ENCODE results near the gene PRCD. TPM values are rescaled to one million over a fixed set of nuclear protein-coding genes. Genes with fewer than 3 reads are reported as not detected.

PRCD gene
- total and polyA plus RNA-seq, 2 donors from 2014 or later, result 2.2 TPM; not detected in 1

DNA sequence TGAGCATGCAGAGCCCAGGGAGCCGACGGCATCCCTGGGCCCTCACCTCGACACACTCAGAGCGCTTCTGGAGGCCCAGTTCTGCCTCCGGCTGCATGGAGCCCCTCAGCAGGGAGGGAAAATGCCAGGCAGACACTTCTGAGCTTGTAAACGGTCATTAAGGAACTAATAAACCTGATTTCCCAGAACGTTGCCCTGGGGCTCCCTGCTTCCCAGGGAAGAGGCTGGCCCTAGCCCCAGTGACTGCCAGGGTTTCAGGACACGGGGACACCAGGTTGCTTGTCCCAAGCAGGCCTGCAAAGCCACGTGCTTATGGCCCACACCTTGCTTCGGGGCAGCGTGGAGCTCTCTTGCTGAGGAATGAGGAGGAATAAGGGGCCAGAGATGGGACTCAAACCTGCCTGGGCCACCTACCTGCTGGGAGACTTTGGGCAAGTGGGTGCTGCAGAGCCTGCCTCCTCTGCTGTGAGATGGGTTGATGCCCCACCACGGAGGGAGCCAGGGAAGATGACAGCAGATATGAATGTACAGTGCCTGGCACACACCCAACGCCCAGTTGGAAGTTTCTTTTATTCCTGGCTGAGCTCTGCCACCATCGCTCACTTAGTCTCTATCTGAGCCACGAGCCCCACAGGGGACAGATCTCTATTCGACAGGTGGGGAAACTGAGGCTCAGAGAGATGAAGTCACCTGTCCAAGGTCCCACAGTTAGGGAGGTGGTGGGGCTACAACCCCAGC is 44.0 kb upstream of the PRCD start:
- Histone ChIP-seq H3K9me3 (ENCODE audit: control insufficient read depth in 2 of 3, insufficient read depth in 1 of 3, low read length in 3 of 3) (no peaks in the 10 kb centered on the region), H3K27me3 (ENCODE audit: control insufficient read depth, insufficient read depth, low read length) (no peaks in the 10 kb centered on the region), H3K4me3 (ENCODE audit: low read length in 3 of 3) (no peak overlapping the region), H3K4me1 (ENCODE audit: control insufficient read depth in 2 of 3, insufficient read depth in 2 of 3, low read depth in 1 of 3, low read length in 3 of 3) (peaks cover 0 to 45% (median 24%) of the 10 kb centered on the region in 3 donors), H3K9ac (ENCODE audit: low read length in 3 of 3) (no peak overlapping the region), H3K27ac (ENCODE audit: low read depth in 2 of 2, low read length in 2 of 2) (no peak overlapping the region), H3K36me3 (ENCODE audit: control insufficient read depth in 2 of 3, insufficient read depth in 3 of 3, low read length in 3 of 3) (no peaks in the 10 kb centered on the region)
- FAIRE-seq, result no peak
- DNase-seq, result no peak
- TF ChIP-seq, protein P1, sequence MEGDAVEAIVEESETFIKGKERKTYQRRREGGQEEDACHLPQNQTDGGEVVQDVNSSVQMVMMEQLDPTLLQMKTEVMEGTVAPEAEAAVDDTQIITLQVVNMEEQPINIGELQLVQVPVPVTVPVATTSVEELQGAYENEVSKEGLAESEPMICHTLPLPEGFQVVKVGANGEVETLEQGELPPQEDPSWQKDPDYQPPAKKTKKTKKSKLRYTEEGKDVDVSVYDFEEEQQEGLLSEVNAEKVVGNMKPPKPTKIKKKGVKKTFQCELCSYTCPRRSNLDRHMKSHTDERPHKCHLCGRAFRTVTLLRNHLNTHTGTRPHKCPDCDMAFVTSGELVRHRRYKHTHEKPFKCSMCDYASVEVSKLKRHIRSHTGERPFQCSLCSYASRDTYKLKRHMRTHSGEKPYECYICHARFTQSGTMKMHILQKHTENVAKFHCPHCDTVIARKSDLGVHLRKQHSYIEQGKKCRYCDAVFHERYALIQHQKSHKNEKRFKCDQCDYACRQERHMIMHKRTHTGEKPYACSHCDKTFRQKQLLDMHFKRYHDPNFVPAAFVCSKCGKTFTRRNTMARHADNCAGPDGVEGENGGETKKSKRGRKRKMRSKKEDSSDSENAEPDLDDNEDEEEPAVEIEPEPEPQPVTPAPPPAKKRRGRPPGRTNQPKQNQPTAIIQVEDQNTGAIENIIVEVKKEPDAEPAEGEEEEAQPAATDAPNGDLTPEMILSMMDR (IDR thresholded peaks at IDR 0.05; ENCODE audit: borderline replicate concordance, extremely low read depth, insufficient read depth), result no peak
- intact Hi-C loops (cut with DNase I), result no loop called here

DNA sequence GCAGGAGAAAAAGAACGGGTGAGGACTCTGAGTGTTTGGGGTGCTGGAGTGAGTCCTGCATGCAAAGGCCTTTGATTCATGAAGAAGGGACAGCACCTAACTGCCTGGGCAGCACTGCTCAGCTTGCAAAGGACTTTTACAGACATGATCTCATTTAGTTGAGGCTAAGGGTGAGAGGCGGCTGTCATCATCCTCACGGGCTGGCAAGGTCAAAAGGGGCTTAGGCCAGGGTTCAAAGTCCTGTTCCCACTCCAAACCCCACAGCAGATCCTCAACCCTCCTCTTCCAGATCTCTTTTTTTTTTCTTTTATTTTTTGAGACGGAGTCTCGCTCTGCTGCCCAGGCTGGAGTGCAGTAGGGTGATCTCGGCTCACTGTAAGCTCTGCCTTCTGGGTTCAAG is 43.4 kb upstream of the PRCD start:
- Histone ChIP-seq H3K27ac (ENCODE audit: low read depth in 2 of 2, low read length in 2 of 2) (no peak overlapping the region), H3K36me3 (ENCODE audit: control insufficient read depth in 2 of 3, insufficient read depth in 3 of 3, low read length in 3 of 3) (no peaks in the 10 kb centered on the region), H3K4me3 (ENCODE audit: low read length in 3 of 3) (no peak overlapping the region), H3K9ac (ENCODE audit: low read length in 3 of 3) (no peak overlapping the region), H3K9me3 (ENCODE audit: control insufficient read depth in 2 of 3, insufficient read depth in 1 of 3, low read length in 3 of 3) (no peaks in the 10 kb centered on the region), H3K27me3 (ENCODE audit: control insufficient read depth, insufficient read depth, low read length) (no peaks in the 10 kb centered on the region), H3K4me1 (ENCODE audit: control insufficient read depth in 2 of 3, insufficient read depth in 2 of 3, low read depth in 1 of 3, low read length in 3 of 3) (peaks cover 0 to 45% (median 24%) of the 10 kb centered on the region in 3 donors)
- intact Hi-C loops (cut with DNase I), result no loop called here
- DNase-seq, result no peak
- TF ChIP-seq, protein P1 (IDR thresholded peaks at IDR 0.05; ENCODE audit: borderline replicate concordance, extremely low read depth, insufficient read depth), result no peak
- no peak for FAIRE-seq

DNA sequence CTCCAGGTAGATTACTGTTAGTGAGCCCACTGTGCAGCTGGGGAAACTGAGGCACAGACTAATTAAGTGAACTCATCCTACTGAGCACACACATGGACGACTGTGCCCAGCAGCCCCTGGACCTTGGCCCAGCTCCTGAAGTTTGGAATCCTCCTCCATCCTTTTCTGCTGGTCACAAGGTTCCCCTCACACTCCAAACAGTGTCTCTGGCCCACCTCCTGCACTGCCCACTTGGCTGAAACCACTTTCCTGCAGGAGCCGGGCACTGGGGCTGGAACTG is 42.2 kb upstream of the PRCD start:
- no peak overlapping the region for H3K4me3 ChIP-seq (ENCODE audit: low read length in 3 of 3)
- FAIRE-seq (no peak), DNase-seq (no peak)
- H3K9me3 ChIP-seq (ENCODE audit: control insufficient read depth in 2 of 3, insufficient read depth in 1 of 3, low read length in 3 of 3), result no peaks in the 10 kb centered on the region
- H3K9ac ChIP-seq (ENCODE audit: low read length in 3 of 3), result peak overlapping the region in 1 of 3 donors; percentile 53
- peak overlapping the region; percentile 62 to 89 for H3K27ac ChIP-seq (ENCODE audit: low read depth in 2 of 2, low read length in 2 of 2)
- TF ChIP-seq, protein P1 (IDR thresholded peaks at IDR 0.05; ENCODE audit: borderline replicate concordance, extremely low read depth, insufficient read depth), result no peak
- H3K36me3 ChIP-seq (ENCODE audit: control insufficient read depth in 2 of 3, insufficient read depth in 3 of 3, low read length in 3 of 3), result no peaks in the 10 kb centered on the region
- intact Hi-C loops (cut with DNase I), result no loop called here
- peaks cover 0 to 49% (median 24%) of the 10 kb centered on the region in 3 donors for H3K4me1 ChIP-seq (ENCODE audit: control insufficient read depth in 2 of 3, insufficient read depth in 2 of 3, low read depth in 1 of 3, low read length in 3 of 3)
- H3K27me3 ChIP-seq (ENCODE audit: control insufficient read depth, insufficient read depth, low read length), result no peaks in the 10 kb centered on the region
